T-cell (primary cell): ENCODE results near the gene HARBI1. TPM values are rescaled to one million over a fixed set of nuclear protein-coding genes. Genes with fewer than 3 reads are reported as not detected.

ENCODE experiments used
- ATAC-seq, 4 experiments: fragments of 200-7000 bp in 3 of 4; fragments of 150-1000 bp in 1 of 4; cut with Tn5 transposase; replicated peaks in 1 of 4; 1 replicate in 3 of 4; 2 replicates in 1 of 4; pipeline ENCODE4 v1.10.0; 2021; ENCODE audit warnings: moderate library complexity in 3 of 4, mild to moderate bottlenecking in 2 of 4, moderate number of reproducible peaks in 1 of 4
- CTCF ChIA-PET, 2 donors: fragments of 300-600 bp; sonication (Branson Sonifier 250); formaldehyde crosslinking; loops; one replicate each; lab custom pipeline; 2022; ENCODE audit warnings: antibody characterized with exemption in 2 of 2; lab: Charles Lee
- POLR2A ChIA-PET, 2 donors: fragments of 300-600 bp; sonication (Branson Sonifier 250); formaldehyde crosslinking; loops; one replicate each; lab custom pipeline; 2022; ENCODE audit warnings: antibody characterized with exemption in 2 of 2; lab: Charles Lee
- DNase-seq, 35 experiments: peaks; one replicate each; pipeline versions ENCODE4 v3.0.0 to v3.0.0-alpha.2; 2013 to 2023
- H3K27ac ChIP-seq: one replicate; pipeline ENCODE4 v1.5.1; 2013; ENCODE audit warnings: low read length
- H3K27me3 ChIP-seq, 2 experiments: replicated peaks in 1 of 2; 1 replicate in 1 of 2; 2 replicates in 1 of 2; pipeline versions ENCODE4 v1.6.1 to v1.7.0; 2013; ENCODE audit warnings: low read length in 1 of 2, mixed read lengths in 1 of 2; ENCODE audit not compliant: control insufficient read depth in 2 of 2, insufficient read depth in 2 of 2; ENCODE audit errors: extremely low read depth in 1 of 2
- H3K36me3 ChIP-seq, 2 donors: 1 replicate in 1 of 2; 2 replicates in 1 of 2; pipeline versions ENCODE4 v1.6.1 to v1.7.0; 2013; ENCODE audit warnings: low read length in 1 of 2; ENCODE audit not compliant: control insufficient read depth in 2 of 2, insufficient read depth in 1 of 2; ENCODE audit errors: extremely low read depth in 1 of 2
- H3K4me1 ChIP-seq, 2 experiments: 1 replicate in 1 of 2; 2 replicates in 1 of 2; pipeline versions ENCODE4 v1.6.1 to v1.7.0; 2013; ENCODE audit warnings: low read length in 2 of 2, mixed read lengths in 1 of 2; ENCODE audit not compliant: insufficient read depth in 2 of 2, control insufficient read depth in 1 of 2; ENCODE audit errors: extremely low read depth in 1 of 2
- H3K4me3 ChIP-seq, 2 donors: 1 replicate in 1 of 2; 2 replicates in 1 of 2; pipeline versions ENCODE4 v1.5.1 to v1.7.0; 2013; ENCODE audit warnings: mild to moderate bottlenecking in 2 of 2, low read length in 1 of 2, moderate library complexity in 1 of 2; ENCODE audit not compliant: control insufficient read depth in 1 of 2; ENCODE audit errors: extremely low read depth in 1 of 2
- H3K9me3 ChIP-seq: 2 replicates; pipeline ENCODE4 v1.7.0; 2013
- H3K27ac Mint-ChIP-seq, 2 donors: one replicate each; pipeline ENCODE4 v1.8.0; 2020 to 2021; ENCODE audit warnings: mild to moderate bottlenecking in 2 of 2, mixed read lengths in 2 of 2
- H3K27me3 Mint-ChIP-seq, 2 donors: one replicate each; pipeline ENCODE4 v1.8.0; 2021 to 2022; ENCODE audit warnings: mixed read lengths in 2 of 2
- H3K36me3 Mint-ChIP-seq: one replicate; pipeline ENCODE4 v1.8.0; 2021; ENCODE audit warnings: mixed read lengths
- H3K4me1 Mint-ChIP-seq, 3 donors: one replicate each; pipeline ENCODE4 v1.8.0; 2020 to 2022; ENCODE audit warnings: mixed read lengths in 3 of 3, mild to moderate bottlenecking in 1 of 3
- H3K4me3 Mint-ChIP-seq, 3 donors: one replicate each; pipeline ENCODE4 v1.8.0; 2020 to 2022; ENCODE audit warnings: mild to moderate bottlenecking in 3 of 3, mixed read lengths in 3 of 3, moderate library complexity in 3 of 3
- H3K9me3 Mint-ChIP-seq, 3 donors: one replicate each; pipeline ENCODE4 v1.8.0; 2020 to 2022; ENCODE audit warnings: mixed read lengths in 3 of 3
- WGBS: methylation state at CpG from one replicate; pipeline ENCODE4 v1.1.5; 2013; ENCODE audit warnings: missing lambda C conversion rate; ENCODE audit not compliant: insufficient coverage; 5-methylcytosine and 5-hydroxymethylcytosine counted together
- total RNA-seq, 35 experiments: library from RNA in 6 of 35; stranded (reverse) in 6 of 35; fragments of 120-200 nt in 1 of 35; gene quantifications; one replicate each; pipeline versions ENCODE4 v1.2.1 to v1.2.4 and lab custom pipeline; 2013 to 2026

Gene HARBI1
- total RNA-seq (10 to 100 TPM in 3 of 5 donors, 1 to 10 TPM in 2; 6.7 to 17.3 (median 10.3) TPM), total RNA-seq (lab: John Stamatoyannopoulos, UW) (2.9 to 9.5 (median 5.5) reads per million in 29 experiments)
- 9.1 TPM for total RNA-seq (2013)

GRCh38 chr11:46617134-46617971 lies at the start of gene HARBI1, which contains the start of gene ATG13:
HARBI1 (minus strand) TSS chr11:46617227; CDS start chr11:46616237, 990 bp downstream.
ATG13 (plus strand) TSS chr11:46617553; CDS start chr11:46644292, 26,739 bp downstream.
- H3K9me3 ChIP-seq, result no peaks in the 10 kb centered on the region
- ChIA-PET POLR2A (interaction anchor here (0.6 to 1.3 kb wide), 10 partner anchors 8 to 1243 kb away, joined by 3 to 10 read pairs (median 3); partner anchors contain the start of gene AMBRA1 (in 1 of the 2)), CTCF (interaction anchor here in 1 of 2 donors (0.6 to 2.5 kb wide), 9 partner anchors 17 to 558 kb away, joined by 3 to 32 read pairs (median 4); partner anchors contain the start of gene AMBRA1)
- peak within 1 kb of the TSS; percentile 92 to 99 (median 94) for H3K4me3 Mint-ChIP-seq
- peaks cover 0 to 12% of the 10 kb centered on the region in 2 donors for H3K36me3 ChIP-seq
- DNase-seq, result peak; percentile 77 to 95 (median 90)
- H3K9me3 Mint-ChIP-seq, result no peaks in the 10 kb centered on the region
- peaks cover 8% of the 10 kb centered on the region for H3K36me3 Mint-ChIP-seq
- H3K27ac ChIP-seq, result peak within 1 kb of the TSS; percentile 98
- H3K27me3 Mint-ChIP-seq, result no peaks in the 10 kb centered on the region
- ATAC-seq, result peak; percentile 96 to 98 (median 97)
- H3K27me3 ChIP-seq, result no peaks in the 10 kb centered on the region
- under 1% methylated on average over 50 of the region's 72 CpGs for WGBS
- H3K4me1 Mint-ChIP-seq, result peaks cover 43 to 51% (median 48%) of the 10 kb centered on the region in 3 donors
- peak within 1 kb of the TSS; percentile 100 for H3K27ac Mint-ChIP-seq
- H3K4me3 ChIP-seq, result peak within 1 kb of the TSS; percentile 85 to 99
- H3K4me1 ChIP-seq, result peaks cover 14 to 31% of the 10 kb centered on the region in 2 experiments

GRCh38 chr11:46666516-46666915 lies 49.5 kb upstream of the HARBI1 start:
- H3K9me3 ChIP-seq, result no peaks in the 10 kb centered on the region
- no peak overlapping the region for H3K4me3 ChIP-seq
- WGBS, result 90% methylated on average over 2 of the region's 5 CpGs
- Mint-ChIP-seq H3K9me3 (no peaks in the 10 kb centered on the region), H3K4me3 (no peak overlapping the region), H3K4me1 (peaks cover 24 to 29% (median 27%) of the 10 kb centered on the region in 3 donors), H3K27ac (peak overlapping the region in 1 of 2 donors; percentile 45), H3K36me3 (peaks cover 58% of the 10 kb centered on the region), H3K27me3 (no peaks in the 10 kb centered on the region)
- DNase-seq (no peak), ATAC-seq (no peak)
- H3K27me3 ChIP-seq, result no peaks in the 10 kb centered on the region
- ChIA-PET POLR2A (no interaction called here), CTCF (no interaction called here)
- peaks cover 14 to 77% of the 10 kb centered on the region in 2 donors for H3K36me3 ChIP-seq
- no peak overlapping the region for H3K27ac ChIP-seq
- peaks cover 13 to 23% of the 10 kb centered on the region in 2 experiments for H3K4me1 ChIP-seq

- H3K4me3 Mint-ChIP-seq, result no peak overlapping the region
- Histone ChIP-seq H3K27ac (no peak overlapping the region), H3K27me3 (no peaks in the 10 kb centered on the region), H3K36me3 (peaks cover 14 to 84% of the 10 kb centered on the region in 2 donors), H3K4me1 (peaks cover 7 to 12% of the 10 kb centered on the region in 2 experiments), H3K9me3 (no peaks in the 10 kb centered on the region), H3K4me3 (no peak overlapping the region)
- ChIA-PET CTCF (no interaction called here), POLR2A (no interaction called here)
- H3K36me3 Mint-ChIP-seq, result peaks cover 56% of the 10 kb centered on the region
- H3K9me3 Mint-ChIP-seq, result no peaks in the 10 kb centered on the region
- H3K27me3 Mint-ChIP-seq, result no peaks in the 10 kb centered on the region
- no peak overlapping the region for H3K27ac Mint-ChIP-seq
- DNase-seq (no peak), ATAC-seq (no peak)
- H3K4me1 Mint-ChIP-seq, result peaks cover 13 to 18% (median 16%) of the 10 kb centered on the region in 3 donors
- no CpG with 5 or more reads among the region's 1 CpG for WGBS
Observed at GRCh38 chr11:46665356-46665755, 48.3 kb upstream of the HARBI1 start.

- Histone ChIP-seq H3K36me3 (peaks cover 14 to 86% of the 10 kb centered on the region in 2 donors), H3K4me1 (peaks cover 3 to 4% of the 10 kb centered on the region in 2 experiments), H3K9me3 (no peaks in the 10 kb centered on the region), H3K4me3 (no peak overlapping the region), H3K27ac (no peak overlapping the region), H3K27me3 (no peaks in the 10 kb centered on the region)
- Mint-ChIP-seq H3K27me3 (no peaks in the 10 kb centered on the region), H3K4me1 (peaks cover 7 to 10% (median 9%) of the 10 kb centered on the region in 3 donors), H3K36me3 (peaks cover 58% of the 10 kb centered on the region), H3K9me3 (no peaks in the 10 kb centered on the region), H3K27ac (no peak overlapping the region), H3K4me3 (no peak overlapping the region)
- ChIA-PET CTCF (no interaction called here), POLR2A (no interaction called here)
- no peak for ATAC-seq
- DNase-seq, result no peak
- WGBS, result 96% methylated on average over 4 of the region's 6 CpGs
Observed at GRCh38 chr11:46664612-46665011, 47.6 kb upstream of the HARBI1 start.

- ChIA-PET POLR2A (no interaction called here), CTCF (no interaction called here)
- Mint-ChIP-seq H3K27ac (peak overlapping the region in 1 of 2 donors; percentile 12), H3K36me3 (peaks cover 59% of the 10 kb centered on the region), H3K4me3 (no peak overlapping the region), H3K4me1 (no peaks in the 10 kb centered on the region), H3K9me3 (no peaks in the 10 kb centered on the region), H3K27me3 (no peaks in the 10 kb centered on the region)
- DNase-seq, result no peak
- Histone ChIP-seq H3K9me3 (no peaks in the 10 kb centered on the region), H3K27me3 (no peaks in the 10 kb centered on the region), H3K4me3 (no peak overlapping the region), H3K36me3 (peaks cover 11 to 86% of the 10 kb centered on the region in 2 donors), H3K4me1 (no peaks in the 10 kb centered on the region), H3K27ac (no peak overlapping the region)
- no peak for ATAC-seq
- WGBS, result 90% methylated on average over 3 of the region's 4 CpGs
Observed at GRCh38 chr11:46663277-46663940, 46.4 kb upstream of the HARBI1 start.

GRCh38 chr11:46662366-46662765 lies 45.3 kb upstream of the HARBI1 start:
- H3K27ac Mint-ChIP-seq, result no peak overlapping the region
- Histone ChIP-seq H3K9me3 (no peaks in the 10 kb centered on the region), H3K27me3 (no peaks in the 10 kb centered on the region), H3K4me3 (no peak overlapping the region), H3K4me1 (no peaks in the 10 kb centered on the region), H3K36me3 (peaks cover 6 to 86% of the 10 kb centered on the region in 2 donors), H3K27ac (no peak overlapping the region)
- no peaks in the 10 kb centered on the region for H3K9me3 Mint-ChIP-seq
- ChIA-PET POLR2A (no interaction called here), CTCF (no interaction called here)
- no peaks in the 10 kb centered on the region for H3K27me3 Mint-ChIP-seq
- H3K4me1 Mint-ChIP-seq, result no peaks in the 10 kb centered on the region
- peaks cover 58% of the 10 kb centered on the region for H3K36me3 Mint-ChIP-seq
- DNase-seq, result no peak
- no peak overlapping the region for H3K4me3 Mint-ChIP-seq
- ATAC-seq, result no peak
